ENCODE data around the gene OR1C1. TPM values are rescaled to one million over a fixed set of nuclear protein-coding genes. Genes with fewer than 3 reads are reported as not detected.
"Not testable (repeated sequence)": the region's sequence is repeated elsewhere in the genome, so short reads cannot be mapped to it uniquely, and the experiment has no call there.

Gene OR1C1
- total RNA-seq, 4 donors from 2014 or later = not detected

DNA sequence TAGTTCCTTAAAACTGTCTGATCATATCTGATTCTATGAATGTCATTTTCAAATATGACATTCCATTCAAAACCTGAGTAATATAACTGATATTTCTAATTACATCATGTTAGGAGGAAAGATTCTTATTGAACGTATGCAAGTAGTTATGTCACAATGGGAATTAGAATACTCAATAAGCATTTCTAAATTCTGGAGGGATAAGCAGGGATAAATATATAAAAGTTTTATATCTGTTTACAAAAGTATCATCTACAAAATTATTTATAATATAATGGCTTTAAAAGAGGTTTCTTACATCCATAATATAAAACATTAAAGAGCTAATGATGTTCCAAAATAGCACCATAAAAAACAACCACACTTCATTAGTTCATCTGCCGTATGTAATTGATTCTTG lies 12.3 kb downstream of the OR1C1 start, which contains the start of gene OR14A2:
Gene OR14A2 (minus strand): TSS at position 101 of the 400 bp plus-strand sequence.
- WGBS, 2 donors = 97 to 99% methylated on average over 2 of the region's 2 CpGs
- Histone ChIP-seq H3K27me3 (no peaks in the 10 kb centered on the region), H3K4me3 (replicated peaks in 1 of 3) (no peak within 1 kb of the TSS), H3K27ac (no peak within 1 kb of the TSS), H3K36me3 (no peaks in the 10 kb centered on the region), H3K9me3 (no peaks in the 10 kb centered on the region), H3K4me1 (no peaks in the 10 kb centered on the region)
- TF ChIP-seq, protein P1, sequence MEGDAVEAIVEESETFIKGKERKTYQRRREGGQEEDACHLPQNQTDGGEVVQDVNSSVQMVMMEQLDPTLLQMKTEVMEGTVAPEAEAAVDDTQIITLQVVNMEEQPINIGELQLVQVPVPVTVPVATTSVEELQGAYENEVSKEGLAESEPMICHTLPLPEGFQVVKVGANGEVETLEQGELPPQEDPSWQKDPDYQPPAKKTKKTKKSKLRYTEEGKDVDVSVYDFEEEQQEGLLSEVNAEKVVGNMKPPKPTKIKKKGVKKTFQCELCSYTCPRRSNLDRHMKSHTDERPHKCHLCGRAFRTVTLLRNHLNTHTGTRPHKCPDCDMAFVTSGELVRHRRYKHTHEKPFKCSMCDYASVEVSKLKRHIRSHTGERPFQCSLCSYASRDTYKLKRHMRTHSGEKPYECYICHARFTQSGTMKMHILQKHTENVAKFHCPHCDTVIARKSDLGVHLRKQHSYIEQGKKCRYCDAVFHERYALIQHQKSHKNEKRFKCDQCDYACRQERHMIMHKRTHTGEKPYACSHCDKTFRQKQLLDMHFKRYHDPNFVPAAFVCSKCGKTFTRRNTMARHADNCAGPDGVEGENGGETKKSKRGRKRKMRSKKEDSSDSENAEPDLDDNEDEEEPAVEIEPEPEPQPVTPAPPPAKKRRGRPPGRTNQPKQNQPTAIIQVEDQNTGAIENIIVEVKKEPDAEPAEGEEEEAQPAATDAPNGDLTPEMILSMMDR (IDR thresholded peaks at IDR 0.05) = no peak
- no peak for TF ChIP-seq POLR2A (IDR thresholded peaks at IDR 0.05)
- no peak for DNase-seq
- intact Hi-C loops (cut with DNase I) = no loop called here

DNA sequence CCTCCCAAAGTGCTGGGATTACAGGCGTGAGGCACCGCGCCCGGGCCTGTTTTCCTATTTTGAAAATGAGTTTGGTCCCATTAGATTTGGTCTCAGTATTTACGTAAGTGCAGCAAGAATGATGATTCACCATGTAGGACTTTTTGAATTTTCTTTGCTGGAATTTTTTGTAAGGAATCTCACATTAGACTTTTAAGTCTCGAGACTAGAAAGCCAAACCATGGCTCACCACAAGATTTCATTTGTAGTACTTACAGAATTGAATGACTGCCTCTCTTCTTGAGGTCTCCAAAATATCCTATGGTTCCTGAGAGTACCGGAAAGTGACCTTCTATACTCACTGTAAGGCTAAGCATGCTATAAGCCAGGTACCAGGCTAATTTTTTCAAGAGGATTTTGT lies 12.7 kb downstream of the OR1C1 start:
- no peaks in the 10 kb centered on the region for H3K9me3 ChIP-seq
- DNase-seq = no peak
- H3K36me3 ChIP-seq = no peaks in the 10 kb centered on the region
- H3K4me1 ChIP-seq = no peaks in the 10 kb centered on the region
- no peak overlapping the region for H3K4me3 ChIP-seq (replicated peaks in 1 of 3)
- TF ChIP-seq, protein P1 (IDR thresholded peaks at IDR 0.05) = no peak
- TF ChIP-seq POLR2A (IDR thresholded peaks at IDR 0.05) = no peak
- H3K27me3 ChIP-seq = no peaks in the 10 kb centered on the region
- H3K27ac ChIP-seq = no peak overlapping the region
- 93 to 96% methylated on average over 7 of the region's 7 CpGs for WGBS, 2 donors
- intact Hi-C loops (cut with DNase I) = no loop called here

DNA sequence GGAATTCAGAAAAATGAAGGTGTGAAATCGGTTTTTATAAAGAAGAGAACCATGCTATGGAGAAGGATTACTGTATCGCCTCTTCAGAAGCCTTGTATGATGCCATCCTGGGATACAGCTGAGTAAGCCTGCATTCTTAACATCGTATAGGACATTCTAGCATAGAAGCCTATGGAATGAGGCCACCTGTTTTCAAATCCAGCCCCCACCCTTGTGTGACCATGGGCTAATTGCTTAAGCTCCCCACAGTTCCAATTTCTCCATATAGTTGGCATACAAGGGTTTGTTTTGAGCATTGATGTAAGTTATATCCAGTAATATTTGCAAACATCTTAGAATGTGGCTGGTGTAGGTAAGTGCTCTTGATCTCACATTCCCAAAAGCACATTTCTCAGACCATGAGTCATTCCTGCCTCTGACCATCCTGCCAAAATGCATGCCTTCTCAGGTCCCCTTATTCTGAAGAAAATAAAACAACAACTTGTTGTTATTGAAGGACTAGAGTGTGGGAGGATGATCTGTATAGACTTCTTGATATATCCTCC lies 13.9 kb downstream of the OR1C1 start:
- no peak overlapping the region for H3K27ac ChIP-seq
- no peaks in the 10 kb centered on the region for H3K4me1 ChIP-seq
- DNase-seq = no peak
- no peaks in the 10 kb centered on the region for H3K9me3 ChIP-seq
- no peaks in the 10 kb centered on the region for H3K36me3 ChIP-seq
- TF ChIP-seq POLR2A (IDR thresholded peaks at IDR 0.05) = no peak
- TF ChIP-seq, protein P1 (IDR thresholded peaks at IDR 0.05) = no peak
- H3K4me3 ChIP-seq (replicated peaks in 1 of 3) = no peak overlapping the region
- intact Hi-C loops (cut with DNase I) = no loop called here
- H3K27me3 ChIP-seq = no peaks in the 10 kb centered on the region
- 74 to 82% methylated on average over 3 of the region's 3 CpGs for WGBS, 2 donors

DNA sequence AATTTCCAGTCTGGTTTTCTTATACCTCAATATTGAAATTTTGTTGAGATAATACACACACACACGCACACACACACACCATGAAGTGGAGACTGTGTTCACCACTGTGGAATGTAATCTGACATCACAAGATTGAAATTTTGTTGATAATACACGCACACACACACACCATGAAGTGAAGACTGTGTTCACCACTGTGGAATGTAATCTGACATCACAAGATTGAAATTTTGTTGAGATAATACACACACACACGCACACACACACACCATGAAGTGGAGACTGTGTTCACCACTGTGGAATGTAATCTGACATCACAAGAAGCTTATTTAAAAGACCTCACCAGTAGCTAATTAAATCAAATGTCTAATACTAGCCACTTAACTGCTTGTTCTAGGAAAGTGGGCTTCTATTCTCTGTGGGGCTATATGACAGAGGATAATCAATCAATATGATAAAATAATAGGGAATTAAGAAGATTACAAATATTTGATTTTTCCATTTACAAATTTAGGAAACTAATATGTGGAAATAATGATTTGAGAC lies 18.1 kb downstream of the OR1C1 start:
- H3K27ac ChIP-seq; H3K9me3 ChIP-seq; intact Hi-C loops (cut with DNase I); DNase-seq; H3K4me1 ChIP-seq; H3K36me3 ChIP-seq; H3K27me3 ChIP-seq; H3K4me3 ChIP-seq (replicated peaks in 1 of 3): not testable (repeated sequence)
- 76 to 79% methylated on average over 3 of the region's 3 CpGs for WGBS, 2 donors

DNA sequence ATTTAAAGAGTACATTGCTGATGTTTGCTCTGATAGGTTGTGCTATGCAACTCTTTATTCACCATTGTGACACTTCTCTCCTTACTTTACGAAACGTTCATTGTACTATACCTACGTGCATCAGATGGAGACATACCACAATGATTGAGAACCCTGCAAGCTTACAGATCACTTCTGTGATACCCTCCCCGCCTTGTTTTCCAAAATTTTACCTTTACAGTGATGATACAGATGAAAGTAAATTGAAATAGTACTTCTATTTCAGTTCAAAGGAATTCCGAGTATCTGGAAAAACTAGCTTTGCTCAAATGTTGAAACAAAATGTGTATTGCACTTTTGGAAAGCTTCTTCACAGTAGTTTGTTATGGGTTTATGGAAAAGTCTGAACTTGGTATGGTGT lies 18.6 kb downstream of the OR1C1 start:
- 90% methylated on average over 5 of the region's 5 CpGs for WGBS, 2 donors
- intact Hi-C loops (cut with DNase I) = no loop called here
- TF ChIP-seq, protein P1 (IDR thresholded peaks at IDR 0.05) = no peak
- no peak for TF ChIP-seq POLR2A (IDR thresholded peaks at IDR 0.05)

More for the DNA sequence above, 18.6 kb downstream of the OR1C1 start:
- Histone ChIP-seq H3K4me1 (no peaks in the 10 kb centered on the region), H3K27me3 (no peaks in the 10 kb centered on the region), H3K4me3 (replicated peaks in 1 of 3) (no peak overlapping the region), H3K36me3 (no peaks in the 10 kb centered on the region), H3K9me3 (no peaks in the 10 kb centered on the region), H3K27ac (no peak overlapping the region)
- DNase-seq = no peak

Data from thyroid gland (tissue), 4 donors.